Activated CD4-positive, alpha-beta T cell treated with anti-CD3 and anti-CD28 coated beads, Interleukin-2, amount 50 U/mL, for 16 hours (primary cell): Measurements from ENCODE around the gene MRPL52.
"Not testable (repeated sequence)": the region's sequence is repeated elsewhere in the genome, so short reads cannot be mapped to it uniquely, and the experiment has no call there.

Experiments
- DNase-seq: peaks from one replicate; pipeline ENCODE4 v3.0.0-alpha.2; 2020

The MRPL52 gene

DNA sequence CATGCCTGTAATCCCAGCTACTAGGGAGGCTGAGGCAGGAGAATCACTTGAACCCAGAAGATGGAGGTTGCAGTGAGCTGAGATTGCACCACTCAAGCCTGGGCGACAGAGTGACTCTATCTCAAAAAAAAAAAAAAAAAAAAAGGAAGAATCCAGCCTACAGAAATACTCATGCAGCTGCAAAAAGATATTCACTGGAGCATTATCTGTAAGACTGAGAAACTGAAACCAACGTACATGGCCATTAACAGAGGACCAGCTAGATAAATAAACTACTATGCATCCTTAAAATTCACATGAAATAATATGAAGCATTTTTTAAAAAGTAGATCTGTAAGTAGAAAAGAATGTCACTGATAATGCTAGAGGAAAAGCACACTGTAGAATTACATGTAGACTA, 18.0 kb upstream of the MRPL52 start:
- no peak for DNase-seq

DNA sequence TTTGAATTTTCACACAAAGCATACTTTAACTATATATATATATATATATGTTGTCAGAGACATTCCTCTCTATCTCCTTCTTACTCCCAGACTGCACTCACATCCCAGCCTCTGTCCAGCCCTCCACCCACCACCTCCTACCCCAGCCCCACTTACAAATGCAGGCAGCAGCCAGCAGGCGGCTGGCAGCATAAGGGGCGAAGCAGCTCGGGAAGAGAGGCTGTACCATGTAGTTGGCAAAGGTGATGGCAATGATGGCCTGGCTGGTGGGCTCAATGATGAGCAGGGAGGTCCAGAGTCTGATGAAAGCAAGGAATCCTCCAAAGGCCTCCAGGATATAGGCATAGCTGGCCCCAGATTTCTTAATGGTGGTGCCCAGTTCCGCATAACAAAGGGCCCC, 16.9 kb upstream of the MRPL52 start:
- DNase-seq = no peak

DNA sequence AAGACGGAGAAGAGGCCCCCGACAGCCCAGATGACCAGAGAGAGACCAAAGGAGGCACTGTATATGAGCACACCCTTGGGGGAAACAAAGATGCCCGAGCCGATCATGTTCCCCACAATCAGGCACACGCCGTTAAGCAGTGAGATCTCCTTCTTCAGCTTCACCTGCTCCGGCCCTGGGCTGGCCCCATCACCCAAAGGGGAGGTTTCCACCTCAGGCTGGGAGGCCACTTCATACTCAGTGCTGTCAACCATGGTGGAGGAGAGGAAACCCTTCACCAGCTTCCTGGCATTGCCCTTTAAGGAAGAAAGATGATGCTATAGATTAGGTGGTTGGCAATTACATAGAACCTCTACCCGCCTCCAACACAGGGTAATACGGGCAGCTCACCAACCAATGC, 16.5 kb upstream of the MRPL52 start:
- no peak for DNase-seq

DNA sequence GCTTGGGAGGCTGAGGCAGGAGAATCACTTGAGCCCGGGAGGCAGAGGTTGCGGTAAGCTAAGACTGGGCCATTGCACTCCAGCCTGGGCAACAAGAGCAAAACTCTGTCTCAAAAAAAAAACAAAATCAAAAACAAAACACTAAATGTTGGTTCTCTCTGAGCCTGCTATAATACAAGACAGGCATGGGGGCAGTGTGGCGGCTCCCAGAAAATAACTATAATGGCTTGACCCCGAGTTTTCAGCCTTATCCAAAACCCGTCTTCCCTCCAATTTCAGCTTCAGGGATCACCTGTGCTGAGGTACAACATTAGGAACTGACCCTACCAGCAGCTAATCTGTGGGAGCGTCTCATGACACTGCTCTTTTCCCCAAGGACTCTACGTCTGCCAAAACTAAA, 15.3 kb upstream of the MRPL52 start:
- DNase-seq = no peak

DNA sequence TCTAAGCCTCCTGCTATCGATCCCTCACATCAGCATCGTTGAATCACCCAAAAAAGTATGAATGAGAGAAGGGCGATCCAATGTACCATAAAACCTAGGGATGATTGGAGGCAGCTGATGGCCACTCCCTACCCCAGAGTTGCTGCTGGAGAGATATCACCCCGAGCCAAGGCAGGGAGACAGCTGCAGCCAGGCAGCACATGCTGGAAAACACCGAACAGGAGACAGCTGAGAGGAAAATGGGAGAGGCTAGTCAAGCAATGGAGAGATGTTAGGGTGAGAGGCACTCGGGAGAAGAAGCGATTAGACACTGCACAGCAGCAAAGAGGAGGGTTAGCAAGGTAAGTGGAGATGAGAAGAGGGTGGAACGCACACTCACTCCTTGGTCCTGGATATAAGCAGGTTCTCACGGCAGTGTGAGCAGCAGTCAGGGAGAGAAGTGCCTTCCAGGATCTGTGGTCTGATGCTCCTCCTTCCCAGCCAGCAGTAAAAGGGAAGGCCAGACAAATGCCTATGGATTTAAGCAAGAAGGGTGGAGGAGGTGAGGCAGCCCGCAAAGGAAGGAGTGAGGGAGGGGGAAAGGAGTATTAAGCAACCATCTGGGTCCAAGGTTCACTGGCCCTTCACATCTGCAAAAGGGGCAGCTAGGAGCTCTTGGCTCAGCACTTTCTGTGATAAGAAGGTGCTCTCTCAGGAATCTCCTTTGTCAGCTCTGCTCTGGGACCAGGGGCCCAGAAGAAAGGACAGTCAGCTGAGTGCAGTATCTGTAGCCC, 14.6 kb upstream of the MRPL52 start, which contains the start of gene SLC7A7:
SLC7A7 (minus strand) TSS at position 495 of the 773 bp plus-strand sequence. CDS start 2,037 bp downstream, outside the sequence.
- DNase-seq = no peak

DNA sequence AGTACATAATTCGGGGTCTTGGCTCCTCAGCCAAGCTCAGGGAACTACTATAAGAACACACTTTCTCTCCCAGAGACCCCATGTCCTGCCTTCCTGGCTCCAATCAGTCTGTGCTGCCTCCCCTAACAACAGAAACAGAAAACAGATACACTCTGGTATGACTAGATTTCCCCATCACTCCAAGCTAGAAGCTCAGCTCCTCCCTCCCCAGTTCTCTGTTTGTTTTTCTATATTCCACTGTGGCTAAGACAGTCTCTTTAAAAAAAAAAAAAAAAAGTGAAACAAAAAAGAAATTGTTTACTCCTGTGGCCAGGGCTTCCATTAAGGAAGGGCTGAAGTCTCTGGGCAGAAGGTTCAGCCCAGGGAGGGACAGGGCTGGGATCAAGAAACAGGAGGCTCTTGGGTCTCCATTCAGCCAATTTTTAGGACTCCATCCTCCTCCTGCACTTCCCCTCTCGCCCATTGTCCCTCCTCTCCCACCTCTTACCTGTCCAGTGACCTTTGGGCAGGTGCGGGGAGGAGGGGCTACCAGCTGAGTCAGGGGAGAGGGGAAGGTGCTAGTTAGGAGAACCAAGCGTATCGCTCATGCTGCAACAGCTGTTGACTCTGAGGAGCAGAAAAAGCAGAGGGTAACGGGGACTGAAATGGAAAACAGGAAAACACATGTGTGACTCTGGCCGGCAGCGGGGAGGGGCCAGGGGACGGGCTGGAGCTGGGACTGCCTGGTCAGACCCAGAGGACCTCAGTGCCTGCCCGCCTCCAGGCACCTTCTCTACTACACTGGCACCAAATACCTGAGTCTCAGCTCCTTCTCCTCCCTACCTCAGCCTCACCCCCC, 10.3 kb upstream of the MRPL52 start:
- DNase-seq = peak; percentile 15

DNA sequence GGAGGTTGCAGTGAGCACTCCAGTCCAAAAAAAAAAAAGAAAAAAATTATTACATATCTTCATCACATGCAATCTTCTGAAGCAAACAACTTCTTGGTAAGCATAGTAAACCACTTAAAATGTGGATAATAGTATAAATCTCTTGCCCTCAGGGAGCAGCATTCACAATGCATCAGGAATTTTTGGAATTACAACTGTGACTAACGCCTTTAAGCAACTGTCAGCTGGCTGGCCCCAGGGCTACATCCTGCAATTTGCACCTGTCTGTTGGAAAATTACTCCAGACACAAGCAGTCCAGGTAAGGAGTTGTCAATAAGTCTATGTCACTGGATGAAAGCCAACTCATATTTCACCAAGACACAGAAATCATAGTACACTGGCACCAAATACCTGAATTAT, 9.0 kb upstream of the MRPL52 start:
- no peak for DNase-seq

DNA sequence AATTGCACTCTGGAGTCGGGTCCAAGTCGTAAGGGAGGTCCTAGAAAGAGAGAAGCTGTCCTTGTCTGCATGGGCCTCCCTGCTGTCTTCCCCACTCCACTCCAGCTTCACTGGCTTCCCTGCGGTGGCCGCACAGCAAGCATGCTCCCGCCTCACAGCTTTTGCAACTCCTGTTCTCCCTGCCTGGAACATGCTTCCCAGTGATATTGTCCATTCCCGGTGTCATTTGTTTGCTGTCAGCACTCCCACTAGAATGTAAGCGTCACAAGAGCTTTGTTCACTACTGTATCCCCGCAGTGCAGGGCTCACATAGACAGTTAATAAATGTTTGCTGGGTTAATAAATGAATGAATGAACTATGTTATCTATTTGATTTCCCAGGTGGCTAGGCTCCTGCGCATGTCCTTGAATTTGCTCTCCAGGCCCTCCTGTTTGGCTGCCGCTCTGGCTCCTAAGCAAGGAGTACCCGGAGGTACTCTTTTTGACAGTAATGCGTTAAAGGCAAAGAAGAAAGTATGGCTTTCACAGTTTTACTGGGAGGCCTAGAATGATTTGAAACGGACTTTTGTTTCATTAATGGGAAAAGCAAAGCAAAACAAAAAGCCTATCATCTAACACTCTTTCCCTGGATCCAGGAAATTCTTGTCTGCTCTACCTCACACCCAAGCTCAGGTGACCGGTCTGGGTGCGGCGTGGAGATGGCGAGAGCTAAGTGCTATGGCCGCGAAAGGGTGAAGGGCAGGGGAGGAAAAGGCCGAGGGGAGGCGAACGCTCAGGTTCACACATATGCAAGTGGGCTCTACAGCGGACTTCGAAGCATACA, 8.3 kb upstream of the MRPL52 start:
- DNase-seq = no peak

DNA sequence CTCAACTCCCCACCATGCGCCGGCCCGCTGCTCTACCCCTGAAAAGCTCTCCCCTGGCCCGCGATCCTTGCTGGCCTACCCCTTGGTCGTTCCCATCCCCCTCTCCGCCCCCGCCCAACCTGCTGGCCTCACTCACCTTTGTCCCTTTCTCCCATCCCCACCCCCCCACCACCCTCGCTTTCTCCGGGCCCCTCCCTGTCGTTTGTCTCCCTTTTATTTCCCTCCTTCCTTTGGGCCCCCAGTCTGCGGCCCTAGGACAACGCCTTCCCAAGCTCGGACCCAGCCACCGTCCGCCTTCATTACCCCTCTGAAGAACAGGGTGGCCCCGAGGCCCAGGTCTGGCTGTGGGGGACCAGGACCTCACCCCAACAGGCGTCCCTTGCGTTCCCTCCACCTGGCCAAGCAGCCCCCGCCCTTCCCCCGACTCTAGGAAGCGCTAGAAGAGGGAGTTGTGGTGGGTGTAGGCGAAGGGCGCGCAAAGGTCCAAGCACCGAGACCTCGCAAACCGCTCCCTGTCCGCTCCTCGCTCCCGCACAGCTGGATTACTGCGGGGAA, 7.6 kb upstream of the MRPL52 start:
- DNase-seq = no peak

DNA sequence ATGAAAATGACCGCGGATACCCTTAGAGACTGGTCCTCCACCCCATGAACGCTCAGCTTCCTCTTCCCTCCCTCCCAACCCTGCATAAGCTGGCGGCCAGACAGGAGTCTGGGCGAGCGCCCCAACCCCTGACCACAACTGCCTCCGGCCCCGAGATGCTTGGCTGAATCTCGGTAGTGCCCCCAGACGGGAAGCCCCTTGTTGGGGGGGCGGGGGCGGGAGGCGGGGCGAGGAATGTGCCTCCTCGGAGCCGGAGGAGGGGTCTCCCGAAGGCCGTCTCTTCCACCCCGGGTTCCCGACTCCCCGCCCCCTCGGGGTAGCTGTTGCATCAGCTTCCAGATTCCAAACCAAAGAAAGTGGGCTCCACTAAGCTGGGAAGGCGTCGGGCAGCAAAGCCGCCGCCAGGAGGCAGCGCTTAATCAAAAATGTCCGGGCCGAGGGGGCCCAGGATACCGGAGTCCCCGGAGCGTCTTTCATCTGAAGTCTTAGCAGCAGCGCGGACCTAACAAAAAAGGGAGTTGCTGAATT, 7.1 kb upstream of the MRPL52 start:
- DNase-seq = peak; percentile 72

DNA sequence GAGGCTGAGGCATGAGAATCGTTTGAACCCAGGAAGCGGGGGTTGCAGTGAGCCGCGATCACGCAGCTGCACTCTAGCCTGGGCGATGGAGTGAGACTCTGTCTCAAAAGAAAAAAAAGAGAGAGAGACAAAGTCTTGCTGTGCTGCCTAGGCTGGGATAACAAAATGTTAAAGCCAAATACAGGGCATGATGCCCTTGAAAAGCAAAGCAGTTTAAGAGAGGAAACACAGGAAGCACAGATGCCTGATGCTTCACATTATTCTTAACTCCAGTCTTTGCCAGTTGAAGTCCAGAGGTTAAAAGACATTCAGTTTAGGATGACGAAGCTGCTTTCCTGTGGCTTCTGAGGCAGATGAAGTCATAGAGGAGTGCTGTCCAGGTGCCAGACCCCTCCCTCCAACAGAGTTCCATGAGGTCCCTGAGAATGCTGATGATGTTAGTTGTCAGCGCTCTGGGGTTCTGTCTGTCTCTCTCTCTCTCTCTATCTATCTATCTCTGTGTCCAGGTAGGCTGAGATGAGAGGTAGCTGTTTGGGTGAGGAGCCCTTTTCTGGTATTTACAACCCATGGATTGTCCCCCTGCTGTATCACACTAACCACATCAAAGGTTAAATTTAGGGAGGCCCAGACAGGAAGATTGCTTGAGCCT, 4.9 kb upstream of the MRPL52 start:
- peak; percentile 5 for DNase-seq

DNA sequence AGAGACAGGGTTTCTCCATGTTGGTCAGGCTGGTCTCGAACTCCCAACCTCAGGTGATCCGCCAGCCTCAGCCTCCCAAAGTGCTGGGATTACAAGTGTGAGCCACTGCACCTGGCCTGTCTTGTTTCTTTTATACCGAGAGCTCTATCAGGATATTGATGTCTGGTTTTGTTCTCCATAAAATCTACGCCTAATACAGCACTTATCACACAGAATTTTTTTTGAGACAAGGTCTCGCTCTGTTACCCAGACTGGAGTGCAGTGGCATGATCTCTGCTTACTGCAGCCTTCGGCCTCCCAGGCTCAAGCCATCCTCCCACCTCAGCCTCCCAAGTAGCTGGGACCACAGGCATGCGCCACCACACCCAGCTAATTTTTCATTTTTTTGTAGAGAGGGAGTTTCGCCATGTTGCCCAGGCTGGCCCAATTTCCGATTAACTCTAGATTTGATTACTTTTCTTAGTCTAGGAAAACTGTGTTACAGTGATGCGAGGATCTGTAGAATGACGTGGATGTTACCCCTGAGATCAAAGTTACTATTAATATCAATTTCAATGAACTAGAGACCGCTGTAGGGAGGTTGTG, 519 bp upstream of the MRPL52 start:
- not testable (repeated sequence) for DNase-seq

DNA sequence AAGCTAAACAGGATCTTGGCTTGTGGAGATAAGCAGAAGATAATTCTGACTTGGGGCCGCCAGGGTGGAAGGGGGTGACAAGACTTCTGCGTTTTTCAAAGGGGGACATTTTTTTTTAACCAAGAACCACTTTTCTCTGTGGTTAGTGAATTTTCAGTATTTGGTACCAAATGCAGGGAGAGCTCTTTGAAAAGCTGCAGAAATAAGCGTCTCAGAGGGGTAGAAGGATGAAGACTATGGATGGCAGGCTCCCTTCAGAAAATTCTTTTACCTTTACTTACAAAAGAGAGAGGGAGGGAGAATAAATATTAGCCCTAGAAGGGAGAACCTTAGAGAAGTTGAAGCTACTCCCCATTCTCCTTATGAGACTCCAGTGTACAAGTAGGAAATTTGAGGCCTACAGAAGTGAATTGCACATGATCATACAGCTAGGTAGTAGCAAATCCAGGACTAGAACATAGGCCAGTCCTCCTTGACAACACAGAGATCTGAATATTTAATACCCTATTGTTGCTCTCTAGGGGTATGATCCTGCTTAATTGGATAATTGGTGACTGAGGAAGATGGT, 840 bp downstream of the MRPL52 start:
- DNase-seq = no peak

DNA sequence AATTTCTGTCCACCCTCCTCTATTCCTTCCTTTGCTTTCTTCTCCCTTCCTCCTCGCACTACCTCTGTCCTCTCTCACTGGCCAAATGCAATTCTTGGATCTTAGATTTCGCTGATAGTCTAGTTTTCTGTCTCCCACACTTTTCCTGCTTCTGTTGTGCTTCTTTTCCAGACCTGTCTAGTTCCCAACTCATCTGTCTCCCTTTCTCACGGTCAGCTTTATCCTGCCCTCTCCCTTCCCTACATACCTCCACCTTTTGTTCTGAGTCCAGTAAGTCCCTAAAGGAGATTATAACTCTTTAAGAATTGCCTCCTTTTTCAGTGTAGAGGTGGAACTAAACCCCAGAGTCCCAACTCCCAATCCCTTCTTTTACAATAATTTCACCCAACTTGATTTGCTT, 5.8 kb downstream of the MRPL52 start:
- no peak for DNase-seq

DNA sequence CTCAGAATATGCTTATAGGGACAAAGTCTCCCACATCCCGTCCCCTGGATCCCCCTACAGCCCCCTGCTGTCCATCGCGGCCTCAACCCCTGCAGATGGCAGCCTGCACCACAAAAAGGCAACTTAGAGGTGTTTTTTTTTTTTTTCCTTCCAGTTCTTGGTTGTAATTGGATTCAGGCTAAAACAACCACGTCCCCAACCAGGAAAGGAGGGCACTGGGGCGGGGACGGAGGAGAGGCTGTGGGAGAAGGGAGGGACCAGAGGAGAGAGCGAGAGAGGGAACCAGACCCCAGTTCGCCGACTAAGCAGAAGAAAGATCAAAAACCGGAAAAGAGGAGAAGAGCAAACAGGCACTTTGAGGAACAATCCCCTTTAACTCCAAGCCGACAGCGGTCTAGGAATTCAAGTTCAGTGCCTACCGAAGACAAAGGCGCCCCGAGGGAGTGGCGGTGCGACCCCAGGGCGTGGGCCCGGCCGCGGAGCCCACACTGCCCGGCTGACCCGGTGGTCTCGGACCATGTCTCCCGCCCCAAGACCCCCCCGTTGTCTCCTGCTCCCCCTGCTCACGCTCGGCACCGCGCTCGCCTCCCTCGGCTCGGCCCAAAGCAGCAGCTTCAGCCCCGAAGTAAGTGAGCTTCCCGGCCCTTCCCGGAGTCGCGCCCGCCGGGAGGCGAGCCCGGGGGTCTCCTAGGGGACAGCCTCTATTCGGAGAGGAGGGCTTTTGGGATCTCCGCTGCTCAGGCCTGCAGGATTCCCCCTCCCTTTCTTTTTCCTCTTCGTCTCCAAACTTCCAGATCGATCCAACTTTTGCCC, 6.8 kb downstream of the MRPL52 start, which contains the start of gene MMP14:
MMP14 (plus strand) TSS at position 285 of the 813 bp plus-strand sequence; CDS start at position 518, 233 bp downstream.
- no peak for DNase-seq

DNA sequence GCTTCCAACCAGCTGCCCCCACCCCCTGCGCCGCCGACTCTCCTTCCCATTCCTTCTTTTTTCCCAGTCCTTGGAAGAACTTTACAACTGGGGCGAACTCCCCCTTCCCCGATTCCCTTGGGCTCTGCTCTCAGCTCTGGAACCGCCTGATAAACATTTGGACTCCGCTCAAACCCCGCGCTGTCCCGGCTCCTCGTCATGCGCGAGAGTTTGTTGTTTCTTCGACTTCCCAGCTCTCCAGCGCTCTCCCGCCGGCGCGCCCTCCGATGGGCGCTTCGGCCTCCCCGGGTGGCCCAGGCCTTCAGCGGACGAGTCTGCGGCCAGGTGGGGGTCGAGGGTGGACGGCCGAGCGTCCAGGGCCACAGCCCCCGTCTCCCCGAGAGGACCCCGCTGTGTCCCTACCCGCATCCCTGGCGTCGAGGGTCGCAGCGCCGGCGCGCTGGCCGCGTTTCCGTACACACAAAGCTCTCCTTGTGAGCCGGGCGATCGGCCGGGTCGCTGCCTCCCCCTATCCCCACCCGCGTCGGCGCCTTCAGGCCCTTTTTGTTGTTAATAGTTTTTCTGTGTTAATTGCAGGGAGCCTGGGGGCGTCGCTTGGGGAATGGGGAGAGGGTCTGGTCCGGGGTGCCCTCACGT, 7.5 kb downstream of the MRPL52 start:
- DNase-seq = no peak

DNA sequence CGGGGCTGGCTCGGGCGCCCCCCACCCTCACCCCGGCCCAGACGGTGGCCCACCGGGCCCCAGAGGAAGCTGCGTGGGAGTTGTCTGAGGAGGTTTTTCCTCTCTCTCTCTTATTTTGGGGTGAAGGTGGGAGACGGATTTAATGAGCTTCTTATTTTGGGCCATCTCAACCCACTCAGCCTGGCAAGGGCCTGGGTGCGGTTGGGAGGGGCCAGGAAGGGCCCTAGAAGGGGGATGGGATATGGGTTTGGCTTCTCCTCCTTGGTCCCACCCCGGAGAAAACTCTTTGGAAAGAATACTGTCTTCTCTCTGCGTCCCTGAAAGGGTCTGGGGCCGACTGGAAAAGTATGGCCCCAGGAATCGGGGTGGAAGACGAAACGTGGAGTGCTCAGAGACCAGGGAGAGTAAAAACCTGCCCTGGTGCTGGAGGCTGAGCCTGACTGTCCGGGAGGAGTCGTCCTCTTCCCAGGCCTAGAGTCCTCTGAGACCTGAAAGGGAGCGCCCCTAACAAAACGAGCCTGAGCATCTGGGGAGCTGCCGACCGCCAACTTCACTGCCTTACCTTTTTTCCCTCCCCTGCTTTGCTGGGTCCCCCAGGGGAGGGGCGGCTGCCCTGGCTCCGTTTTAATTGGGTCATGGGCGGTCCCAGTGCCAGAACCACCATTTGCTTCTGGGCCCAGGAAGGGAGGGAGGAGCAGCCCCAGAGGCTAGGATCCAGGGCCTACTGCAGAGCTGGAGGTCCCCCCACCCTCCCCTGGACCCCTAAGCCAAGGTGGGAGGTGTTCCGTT, 8.3 kb downstream of the MRPL52 start:
- DNase-seq = no peak

DNA sequence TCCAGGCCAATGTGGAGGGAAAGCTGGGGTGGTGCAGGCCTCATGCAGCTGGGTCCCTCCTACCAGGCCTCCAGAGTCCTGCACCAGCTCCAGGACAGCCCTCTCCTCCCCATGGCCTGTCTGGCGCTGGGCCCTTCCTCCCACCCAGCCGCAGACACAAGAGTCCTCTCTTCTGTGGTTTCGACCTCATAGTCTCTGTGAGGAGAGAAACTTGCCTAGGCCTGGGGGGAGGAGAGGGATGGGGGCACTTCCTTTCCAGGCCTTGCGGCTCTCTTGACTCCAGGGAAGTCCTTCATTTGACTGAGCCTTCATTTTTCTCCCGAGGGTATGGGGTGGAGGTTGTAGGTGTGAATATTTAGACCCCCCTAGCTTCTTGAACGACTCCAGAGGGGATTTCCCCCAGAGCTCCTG, 8.9 kb downstream of the MRPL52 start:
- DNase-seq = no peak
